ENCODE measurements around the gene SFT2D3. TPM values are rescaled to one million over a fixed set of nuclear protein-coding genes. Genes with fewer than 3 reads are reported as not detected.
A peak's percentile ranks its signal among the peaks of the same experiment; 100 is the strongest.

Gene SFT2D3
- total and polyA plus RNA-seq, 2 of the 8 experiments (the other 6 are each of a cell fraction or from before 2014, with no cell fraction given): 7.3 to 10.3 TPM

GRCh38 chr2:127673291-127674069 is 27.8 kb upstream of the SFT2D3 start:
- Histone ChIP-seq H2AK5ac (ENCODE audit: low read depth, low read length) (no peak overlapping the region), H2AFZ (ENCODE audit: low read length) (no peak overlapping the region), H2BK12ac (ENCODE audit: low read depth, low read length) (peak overlapping the region; percentile 27; the same call in 1 of the 2 replicates), H2BK15ac (ENCODE audit: low read length) (no peak overlapping the region), H3K4me1 (replicated peaks in 1 of 4; ENCODE audit: control insufficient read depth in 3 of 4, insufficient read depth in 4 of 4, low read length in 3 of 4) (peaks cover 0 to 4% (median 0%) of the 10 kb centered on the region in 4 experiments; a peak in 3 of 7 replicates), H2BK5ac (ENCODE audit: low read depth, low read length) (no peak overlapping the region), H3K79me1 (ENCODE audit: low read depth, low read length) (peaks cover 2% of the 10 kb centered on the region; the same call in 1 of the 2 replicates), H4K20me1 (replicated peaks in 1 of 2; ENCODE audit: control insufficient read depth in 1 of 2, insufficient read depth in 2 of 2, low read length in 2 of 2) (no peaks in the 10 kb centered on the region), H2BK20ac (ENCODE audit: low read length) (no peak overlapping the region), H3K27me3 (replicated peaks in 1 of 4; ENCODE audit: control insufficient read depth in 3 of 4, extremely low read depth in 1 of 4, insufficient read depth in 3 of 4, low read length in 3 of 4) (peaks cover 10 to 55% (median 33%) of the 10 kb centered on the region in 4 experiments), H4K8ac (ENCODE audit: extremely low read depth, insufficient read depth, low read length) (no peak overlapping the region), H3K4me2 (ENCODE audit: insufficient read depth in 1 of 2, low read depth in 2 of 2, low read length in 2 of 2) (no peak overlapping the region; a peak in 1 of 4 replicates), H3K9ac (replicated peaks in 1 of 4; ENCODE audit: extremely low read depth in 1 of 4, low read depth in 3 of 4, low read length in 3 of 4) (no peak overlapping the region), H3K56ac (replicated peaks; ENCODE audit: insufficient read length, low read depth, low read length) (no peak overlapping the region), H3K23me2 (ENCODE audit: low read depth, low read length) (peaks cover 2% of the 10 kb centered on the region; the same call in 1 of the 2 replicates), H3K18ac (ENCODE audit: extremely low read depth, low read length) (no peak overlapping the region), H2BK120ac (replicated peaks; ENCODE audit: low read depth, low read length) (no peak overlapping the region), H3K14ac (ENCODE audit: insufficient read length) (no peak overlapping the region), H3K79me2 (ENCODE audit: control insufficient read depth in 1 of 2, insufficient read depth in 2 of 2, low read length in 2 of 2) (no peaks in the 10 kb centered on the region), H3K9me3 (ENCODE audit: insufficient read depth in 2 of 2, low read depth in 1 of 2, low read length in 1 of 2) (no peaks in the 10 kb centered on the region), H3K36me3 (ENCODE audit: control insufficient read depth in 2 of 4, insufficient read depth in 4 of 4, low read length in 3 of 4) (no peaks in the 10 kb centered on the region), H3K27ac (ENCODE audit: low read depth, low read length) (no peak overlapping the region), H4K91ac (replicated peaks; ENCODE audit: insufficient read length, low read length) (no peak overlapping the region), H3K4me3 (ENCODE audit: extremely low read depth in 1 of 4, insufficient read depth in 2 of 4, low read depth in 3 of 4, low read length in 4 of 4) (no peak overlapping the region), H3K23ac (ENCODE audit: insufficient read length) (no peak overlapping the region), H4K5ac (ENCODE audit: insufficient read length, low read depth, low read length) (no peak overlapping the region), H3K4ac (replicated peaks; ENCODE audit: insufficient read length, low read depth, low read length) (no peak overlapping the region)
- CTCF ChIA-PET (ENCODE audit: partially characterized antibody): interaction anchor here (0.8 to 4.1 kb wide), 9 partner anchors 10 to 82 kb away, joined by 3 to 34 read pairs (median 4); no protein-coding TSS in a partner anchor
- POLR2A ChIA-PET (ENCODE audit: partially characterized antibody): interaction anchor here (1.2 to 4.9 kb wide), 2 partner anchors 9 to 28 kb away, joined by 3 to 21 read pairs; partner anchors contain the start of gene SFT2D3
- 90% methylated on average over 17 of the region's 17 CpGs; no CpG with 5 or more reads in 1 of the 2 experiments for WGBS, 2 experiments (ENCODE audit: extremely low coverage in 1 of 2, insufficient coverage in 1 of 2, insufficient read length in 1 of 2, insufficient replicate concordance in 2 of 2, low coverage in 1 of 2, low lambda C conversion rate in 2 of 2, missing lambda C conversion rate in 1 of 2)
- DNase-seq (ENCODE audit: low read depth in 1 of 2, low spot score in 2 of 2) (peak in 1 of 2 experiments; percentile 46), FAIRE-seq (no peak)
- no peak for TF ChIP-seq SP1 (IDR thresholded peaks at IDR 0.05; ENCODE audit: low read depth, low read length)
- no peak for TF ChIP-seq KDM1A (IDR thresholded peaks at IDR 0.05; ENCODE audit: borderline replicate concordance, low read length)
- TF ChIP-seq ATF2 (IDR thresholded peaks at IDR 0.05; ENCODE audit: low read length): no peak
- TF ChIP-seq, protein P1, sequence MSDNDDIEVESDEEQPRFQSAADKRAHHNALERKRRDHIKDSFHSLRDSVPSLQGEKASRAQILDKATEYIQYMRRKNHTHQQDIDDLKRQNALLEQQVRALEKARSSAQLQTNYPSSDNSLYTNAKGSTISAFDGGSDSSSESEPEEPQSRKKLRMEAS (IDR thresholded peaks at IDR 0.05): no peak
- TF ChIP-seq RFX5 (IDR thresholded peaks at IDR 0.05; ENCODE audit: borderline replicate concordance, low read depth, low read length): no peak
- no peak for TF ChIP-seq ATF3 (IDR thresholded peaks at IDR 0.05; ENCODE audit: insufficient read depth, low read depth, low read length)
- TF ChIP-seq HDAC2 (IDR thresholded peaks at IDR 0.05; ENCODE audit: borderline replicate concordance in 1 of 2, low read depth in 2 of 2, low read length in 2 of 2): no peak
- TF ChIP-seq TAF7 (optimal IDR thresholded peaks at IDR 0.05; ENCODE audit: borderline replicate concordance, low read depth, low read length): no peak

All from H1 (cell line).